Sigmoid colon (tissue), 4 donors: Measurements from ENCODE around the gene TENM4.

Experiments used
- CTCF ChIP-seq, 4 experiments: fragments of 450-650 bp in 3 of 4; fragments of 200-600 bp in 1 of 4; IDR thresholded peaks; one replicate each; pipeline ENCODE4 v1.5.1; 2016 to 2019; ENCODE audit warnings: antibody characterized with exemption in 4 of 4, mild to moderate bottlenecking in 3 of 4, moderate library complexity in 2 of 4
- EP300 ChIP-seq, 4 donors: sonication (generic); formaldehyde crosslinking; IDR thresholded peaks; one replicate each; pipeline ENCODE4 v1.6.1; 2017; ENCODE audit warnings: antibody characterized with exemption in 4 of 4
- POLR2A ChIP-seq, 2 donors: fragments of 450-650 bp; IDR thresholded peaks; one replicate each; pipeline ENCODE4 v1.6.1; 2016; ENCODE audit warnings: antibody characterized with exemption in 2 of 2, mild to moderate bottlenecking in 2 of 2, moderate library complexity in 2 of 2
- POLR2AphosphoS5 ChIP-seq, 4 donors: sonication (generic); formaldehyde crosslinking; IDR thresholded peaks; one replicate each; pipeline ENCODE4 v1.6.1; 2017; ENCODE audit warnings: antibody characterized with exemption in 4 of 4

GRCh38 chr11:79362206-79362757 lies 78.5 kb downstream of the TENM4 start:
- TF ChIP-seq EP300 (IDR thresholded peaks at IDR 0.05), result no peak
- TF ChIP-seq POLR2A (IDR thresholded peaks at IDR 0.05), result no peak
- TF ChIP-seq CTCF (IDR thresholded peaks at IDR 0.05), result no peak
- no peak for TF ChIP-seq POLR2AphosphoS5 (IDR thresholded peaks at IDR 0.05)
